GM12891 (cell line): ENCODE measurements around the gene HELZ2.

Source experiments
- POLR2A ChIP-seq: IDR thresholded peaks from 2 replicates; pipeline ENCODE4 v1.6.1; 2011; ENCODE audit warnings: low read depth, low read length, control low read depth
- POLR2AphosphoS5 ChIP-seq: IDR thresholded peaks from 2 replicates; pipeline ENCODE4 v1.6.1; 2011; ENCODE audit warnings: low read depth, low read length, control low read depth

DNA sequence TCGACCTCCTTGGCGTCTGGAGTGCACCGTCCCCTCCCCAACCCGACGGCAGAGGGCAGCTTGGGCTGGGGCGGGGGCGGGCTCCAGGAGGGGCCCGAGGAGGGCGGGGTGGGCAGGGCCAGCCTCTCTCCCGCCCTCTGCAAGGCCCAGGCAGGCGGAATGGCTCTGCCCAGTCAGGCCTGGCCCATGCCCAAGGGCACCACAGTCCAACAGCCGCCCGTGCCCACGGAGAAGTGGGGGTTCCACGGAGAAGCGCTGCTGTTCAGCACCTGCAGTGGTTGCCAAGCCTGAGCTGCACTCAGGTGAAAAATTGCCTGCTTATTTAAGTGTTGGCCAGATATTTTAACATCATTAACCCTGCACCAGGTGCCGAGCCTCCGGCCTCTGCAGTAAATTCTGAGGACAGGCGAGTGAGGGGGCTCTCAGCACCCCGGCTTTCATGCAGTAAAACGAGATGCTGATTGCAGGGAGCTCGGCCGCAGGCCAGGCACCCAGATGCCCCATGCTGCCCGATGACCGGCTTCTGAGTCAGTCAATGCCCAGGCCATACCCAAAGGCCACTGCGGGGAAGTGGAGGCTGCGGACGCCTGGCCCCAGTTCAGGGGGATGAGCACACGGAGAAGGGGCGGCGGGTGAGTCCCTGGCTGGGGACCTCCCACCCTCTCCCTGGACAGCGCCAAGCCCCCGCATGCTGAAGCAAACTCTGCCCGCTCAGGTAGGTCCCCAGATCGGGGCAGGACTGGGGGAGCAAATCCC, 26.1 kb downstream of the HELZ2 start, which contains the start of gene SRMS:
- no peak for TF ChIP-seq POLR2A
- TF ChIP-seq POLR2AphosphoS5: no peak
